ENCODE measurements around the gene GNA15.

GRCh38 chr19:3098515-3099346 is 37.1 kb upstream of the GNA15 start:
- TF ChIP-seq POLR2AphosphoS5 (IDR thresholded peaks at IDR 0.05; ENCODE audit: low read depth) (no peak), CTCF (IDR thresholded peaks at IDR 0.05; ENCODE audit: insufficient read depth, low read length) (no peak)

All from HL-60 (cell line).